ENCODE data around the gene DOK3. TPM values are rescaled to one million over a fixed set of nuclear protein-coding genes. Genes with fewer than 3 reads are reported as not detected.

The DOK3 gene
- total and polyA plus RNA-seq, 2 of the 13 experiments (the other 11 are each of a cell fraction or from before 2014, with no cell fraction given): 1.4 to 1.5 TPM

GRCh38 chr5:177510567-177511053, 984 bp upstream of the DOK3 start:
- H4K20me1 ChIP-seq (ENCODE audit: insufficient read depth, low read length): no peaks in the 10 kb centered on the region; the same call in 1 of the 2 replicates
- POLR2A ChIA-PET: no interaction called here
- H3K27ac ChIP-seq (ENCODE audit: extremely low read length, insufficient read depth, low read length): no peak overlapping the region
- no peak overlapping the region for H3K9ac ChIP-seq (ENCODE audit: insufficient read depth, low read depth, low read length)
- H2AFZ ChIP-seq (ENCODE audit: low read length): no peak overlapping the region
- H3K79me2 ChIP-seq (ENCODE audit: insufficient read depth, low read length): peaks cover 6% of the 10 kb centered on the region
- WGBS (ENCODE audit: low lambda C conversion rate): 99% methylated on average over 15 of the region's 15 CpGs
- no peak for FAIRE-seq
- no TSS peak for BruUV-seq (replicated peaks)
- no peaks in the 10 kb centered on the region for H3K27me3 ChIP-seq (ENCODE audit: control insufficient read depth in 1 of 2, insufficient read depth in 2 of 2, low read length in 2 of 2)
- peaks cover 30 to 54% of the 10 kb centered on the region in 2 experiments; a peak in 4 of 5 replicates for H3K36me3 ChIP-seq (replicated peaks in 1 of 2; ENCODE audit: control insufficient read depth in 1 of 2, insufficient read depth in 2 of 2, low read length in 2 of 2)
- H3K9me3 ChIP-seq (ENCODE audit: low read length): no peaks in the 10 kb centered on the region
- H3K4me1 ChIP-seq (ENCODE audit: insufficient read depth, low read length): peaks cover 13% of the 10 kb centered on the region
- no peak overlapping the region for H3K4me3 ChIP-seq (replicated peaks in 1 of 3; ENCODE audit: insufficient read depth in 1 of 3, low read depth in 2 of 3, low read length in 3 of 3)
- no peak overlapping the region for H3K4me2 ChIP-seq (ENCODE audit: low read depth, low read length)
- intact Hi-C loops (cut with micrococcal nuclease; ENCODE audit: unreplicated experiment) (no loop called here), in situ Hi-C loops (cut with HindIII; ENCODE audit: extremely low pct_ligation_motif_present, low pct_unique_long_range_greater_than_20kb) (no loop called here)
- CTCF ChIA-PET (ENCODE audit: low intra/inter-chr PET ratio, low total read pairs): no interaction called here
- no peak for ATAC-seq
- TF ChIP-seq ZNF557 (CRISPR knock-in tag; IDR thresholded peaks at IDR 0.05): no peak
- peak; percentile 34; the same call in 1 of the 2 replicates for TF ChIP-seq ZC3H13 (CRISPR knock-in tag; IDR thresholded peaks at IDR 0.05)
- DNase-seq (ENCODE audit: low spot score): no peak

GRCh38 chr5:177509991-177510566, 453 bp upstream of the DOK3 start:
- no peak for ATAC-seq

More at GRCh38 chr5:177509991-177510566, 453 bp upstream of the DOK3 start:
- POLR2A ChIA-PET: interaction anchor here (2.1 kb wide), 1 partner anchor 14 kb away, joined by 5 read pairs; no protein-coding TSS in a partner anchor
- CTCF ChIA-PET (ENCODE audit: low intra/inter-chr PET ratio, low total read pairs): no interaction called here
- Histone ChIP-seq H3K36me3 (replicated peaks in 1 of 2; ENCODE audit: control insufficient read depth in 1 of 2, insufficient read depth in 2 of 2, low read length in 2 of 2) (peaks cover 27 to 49% of the 10 kb centered on the region in 2 experiments; a peak in 4 of 5 replicates), H3K4me1 (ENCODE audit: insufficient read depth, low read length) (peaks cover 7% of the 10 kb centered on the region), H4K20me1 (ENCODE audit: insufficient read depth, low read length) (no peaks in the 10 kb centered on the region), H3K27me3 (ENCODE audit: control insufficient read depth in 1 of 2, insufficient read depth in 2 of 2, low read length in 2 of 2) (no peaks in the 10 kb centered on the region), H3K4me2 (ENCODE audit: low read depth, low read length) (no peak overlapping the region), H3K4me3 (replicated peaks in 1 of 3; ENCODE audit: insufficient read depth in 1 of 3, low read depth in 2 of 3, low read length in 3 of 3) (no peak overlapping the region), H3K79me2 (ENCODE audit: insufficient read depth, low read length) (peaks cover under 1% of the 10 kb centered on the region), H3K9me3 (ENCODE audit: low read length) (no peaks in the 10 kb centered on the region), H3K9ac (ENCODE audit: insufficient read depth, low read depth, low read length) (no peak overlapping the region), H2AFZ (ENCODE audit: low read length) (no peak overlapping the region), H3K27ac (ENCODE audit: extremely low read length, insufficient read depth, low read length) (no peak overlapping the region)
- 93% methylated on average over 7 of the region's 11 CpGs for WGBS (ENCODE audit: low lambda C conversion rate)
- TF ChIP-seq AGO2 (optimal IDR thresholded peaks at IDR 0.05; ENCODE audit: low read depth, low read length) (peak; percentile 72), GABPB1 (CRISPR knock-in tag; IDR thresholded peaks at IDR 0.05) (no peak)
- intact Hi-C loops (cut with micrococcal nuclease; ENCODE audit: unreplicated experiment) (no loop called here), in situ Hi-C loops (cut with HindIII; ENCODE audit: extremely low pct_ligation_motif_present, low pct_unique_long_range_greater_than_20kb) (no loop called here)
- FAIRE-seq: no peak
- no TSS peak for BruUV-seq (replicated peaks)
- no peak for DNase-seq (ENCODE audit: low spot score)
